GM23248 (cell line): Measurements from ENCODE around the gene SEPTIN5.

Experiments used
- EZH2 ChIP-seq: fragments of 200-600 bp; sonication (generic); IDR thresholded peaks from 2 replicates; pipeline ENCODE4 v1.6.1; 2018; ENCODE audit warnings: antibody characterized with exemption, mild to moderate bottlenecking; ENCODE audit not compliant: insufficient read depth, poor library complexity, severe bottlenecking
- EZH2phosphoT487 ChIP-seq: fragments of 200-600 bp; sonication (generic); IDR thresholded peaks from 2 replicates; pipeline ENCODE4 v1.6.1; 2018; ENCODE audit warnings: antibody characterized with exemption, moderate library complexity, mild to moderate bottlenecking, low read depth; ENCODE audit not compliant: insufficient read depth

- TF ChIP-seq EZH2 (no peak), EZH2phosphoT487 (no peak)
Measured at GRCh38 chr22:19696504-19697276, 17.6 kb upstream of the SEPTIN5 start.
